ENCODE data around the gene NCEH1. TPM values are rescaled to one million over a fixed set of nuclear protein-coding genes. Genes with fewer than 3 reads are reported as not detected.

Gene NCEH1
- total RNA-seq, 1 experiment from 2014 or later: 11.5 TPM

DNA sequence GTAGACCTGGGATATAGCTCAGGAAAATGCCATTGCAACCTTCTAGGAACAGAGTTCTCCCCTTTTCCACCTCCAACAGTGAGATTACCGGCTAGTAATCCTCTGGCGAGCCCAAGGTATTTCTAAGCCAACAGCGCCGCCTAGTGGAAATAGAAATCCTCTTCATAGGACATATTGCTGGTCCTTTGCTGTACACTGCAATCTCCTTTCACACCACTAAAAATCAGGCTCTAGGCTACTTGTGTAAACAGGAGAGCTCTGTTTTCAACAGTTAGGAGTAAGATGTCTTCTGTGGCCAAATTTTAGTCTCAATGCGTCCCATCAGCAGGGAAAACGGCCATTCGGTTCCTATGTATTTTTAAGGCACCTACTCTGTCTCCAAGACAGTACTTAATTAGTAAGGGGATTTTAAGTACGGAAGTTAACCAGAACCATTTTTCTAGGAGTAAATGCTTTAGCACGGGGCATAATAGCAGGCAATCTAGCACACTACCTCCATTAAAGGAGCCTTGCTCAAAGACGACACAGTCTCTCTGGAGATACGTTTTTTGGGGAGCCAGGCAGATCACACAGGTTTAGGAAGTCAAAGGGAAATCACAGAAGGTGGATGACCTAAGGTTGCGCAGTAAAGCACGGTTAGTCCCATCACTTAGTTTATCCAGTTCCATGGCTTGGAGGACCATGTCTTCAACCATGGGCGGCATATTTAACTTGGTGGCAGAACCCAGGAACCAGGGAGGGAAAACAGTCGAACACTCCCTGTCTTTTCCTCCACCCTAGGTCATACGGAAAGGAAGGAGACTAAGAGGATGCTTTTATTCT lies 43.8 kb downstream of the NCEH1 start:
- H3K36me3 ChIP-seq (ENCODE audit: control insufficient read depth in 1 of 2, insufficient read depth in 2 of 2, low read length in 2 of 2): no peaks in the 10 kb centered on the region
- peak; percentile 67 for DNase-seq (ENCODE audit: low read depth, low spot score)
- RAD21 ChIA-PET (ENCODE audit: low non-redundant PET in 1 of 2, low total read pairs in 2 of 2, uncharacterized antibody in 2 of 2, unreplicated experiment in 2 of 2): interaction anchor here (0.6 to 1.1 kb wide), 2 partner anchors 43 to 126 kb away, joined by 3 read pairs; no protein-coding TSS in a partner anchor
- H3K9me3 ChIP-seq (ENCODE audit: control insufficient read depth in 1 of 2, insufficient read depth in 1 of 2, low read depth in 1 of 2, low read length in 2 of 2): no peaks in the 10 kb centered on the region
- no peak overlapping the region for H3K4me2 ChIP-seq (ENCODE audit: low read length)
- H3K79me2 ChIP-seq (ENCODE audit: insufficient read depth, low read length): no peaks in the 10 kb centered on the region
- no peaks in the 10 kb centered on the region for H3K27me3 ChIP-seq (ENCODE audit: insufficient read depth, low read length)
- no peak overlapping the region for H3K9ac ChIP-seq (ENCODE audit: low read length)
- ATAC-seq: peak; percentile 100
- CTCF ChIA-PET: interaction anchor here (0.6 to 3.1 kb wide), 7 partner anchors 13 to 335 kb away, joined by 3 to 22 read pairs (median 3); partner anchors contain the start of gene NCEH1
- no peak overlapping the region for H2AFZ ChIP-seq (ENCODE audit: low read depth, low read length, poor library complexity, severe bottlenecking)
- no TSS peak for BruUV-seq (replicated peaks)
- H3K27ac ChIP-seq (ENCODE audit: low read depth, low read length): no peak overlapping the region
- POLR2A ChIA-PET: no interaction called here
- no peaks in the 10 kb centered on the region for H4K20me1 ChIP-seq (ENCODE audit: insufficient read depth)
- TF ChIP-seq, protein P1, sequence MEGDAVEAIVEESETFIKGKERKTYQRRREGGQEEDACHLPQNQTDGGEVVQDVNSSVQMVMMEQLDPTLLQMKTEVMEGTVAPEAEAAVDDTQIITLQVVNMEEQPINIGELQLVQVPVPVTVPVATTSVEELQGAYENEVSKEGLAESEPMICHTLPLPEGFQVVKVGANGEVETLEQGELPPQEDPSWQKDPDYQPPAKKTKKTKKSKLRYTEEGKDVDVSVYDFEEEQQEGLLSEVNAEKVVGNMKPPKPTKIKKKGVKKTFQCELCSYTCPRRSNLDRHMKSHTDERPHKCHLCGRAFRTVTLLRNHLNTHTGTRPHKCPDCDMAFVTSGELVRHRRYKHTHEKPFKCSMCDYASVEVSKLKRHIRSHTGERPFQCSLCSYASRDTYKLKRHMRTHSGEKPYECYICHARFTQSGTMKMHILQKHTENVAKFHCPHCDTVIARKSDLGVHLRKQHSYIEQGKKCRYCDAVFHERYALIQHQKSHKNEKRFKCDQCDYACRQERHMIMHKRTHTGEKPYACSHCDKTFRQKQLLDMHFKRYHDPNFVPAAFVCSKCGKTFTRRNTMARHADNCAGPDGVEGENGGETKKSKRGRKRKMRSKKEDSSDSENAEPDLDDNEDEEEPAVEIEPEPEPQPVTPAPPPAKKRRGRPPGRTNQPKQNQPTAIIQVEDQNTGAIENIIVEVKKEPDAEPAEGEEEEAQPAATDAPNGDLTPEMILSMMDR (IDR thresholded peaks at IDR 0.05 in 2 of 3, conservative IDR thresholded peaks at IDR 0.05 in 1 of 3; ENCODE audit: borderline replicate concordance in 1 of 3, insufficient read depth in 1 of 3, low read depth in 2 of 3, low read length in 2 of 3): peak; percentile 79 to 90 (median 85)
- TF ChIP-seq EZH2phosphoT487 (IDR thresholded peaks at IDR 0.05; ENCODE audit: borderline replicate concordance) (no peak), RAD21 (IDR thresholded peaks at IDR 0.05; ENCODE audit: low read depth) (peak; percentile 94)
- H3K4me3 ChIP-seq (replicated peaks in 1 of 2; ENCODE audit: low read depth in 1 of 2, low read length in 2 of 2): no peak overlapping the region
- no peaks in the 10 kb centered on the region for H3K9me2 ChIP-seq (ENCODE audit: insufficient read depth)
- H3K4me1 ChIP-seq (ENCODE audit: control insufficient read depth in 1 of 2, insufficient read depth in 2 of 2, low read length in 2 of 2): peaks cover 0 to 9% of the 10 kb centered on the region in 2 experiments; a peak in 1 of 4 replicates
- intact Hi-C loops (cut with micrococcal nuclease): loop anchor here (1.0 to 10.0 kb wide), 4 partner anchors 70 to 1022 kb away; no protein-coding TSS in a partner anchor

Data from HCT116 (cell line).